ENCODE results near the gene CRIP1.

The CRIP1 gene

DNA sequence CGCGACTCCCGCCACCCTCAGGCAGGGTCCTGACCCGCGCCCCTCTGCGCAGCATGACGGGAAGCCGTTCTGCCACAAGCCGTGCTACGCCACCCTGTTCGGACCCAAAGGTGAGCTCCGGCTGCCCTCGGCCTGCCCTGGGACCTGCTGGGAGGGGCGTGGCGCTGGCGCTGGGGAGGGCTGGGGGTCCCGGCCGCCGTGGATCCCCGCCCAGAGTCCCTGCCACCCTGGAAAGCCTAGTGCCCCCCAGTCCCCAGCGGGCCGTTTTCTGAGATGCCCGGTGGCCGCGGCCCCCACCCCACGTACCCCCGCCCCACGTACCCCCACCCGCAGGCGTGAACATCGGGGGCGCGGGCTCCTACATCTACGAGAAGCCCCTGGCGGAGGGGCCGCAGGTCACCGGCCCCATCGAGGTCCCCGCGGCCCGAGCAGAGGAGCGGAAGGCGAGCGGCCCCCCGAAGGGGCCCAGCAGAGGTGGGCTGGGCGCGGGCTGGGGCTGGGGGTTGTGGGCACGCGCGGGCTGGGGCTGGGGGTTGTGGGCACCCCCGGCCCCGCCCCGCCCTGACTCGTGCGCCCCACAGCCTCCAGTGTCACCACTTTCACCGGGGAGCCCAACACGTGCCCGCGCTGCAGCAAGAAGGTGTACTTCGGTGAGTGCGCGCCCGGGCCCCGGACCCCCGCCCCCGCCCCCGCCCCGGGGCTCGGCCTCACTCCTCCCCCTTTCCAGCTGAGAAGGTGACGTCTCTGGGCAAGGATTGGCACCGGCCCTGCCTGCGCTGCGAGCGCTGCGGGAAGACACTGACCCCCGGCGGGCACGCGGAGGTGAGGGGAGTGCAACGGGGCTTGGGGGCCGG lies 8.1 kb upstream of the CRIP1 start:
- Histone ChIP-seq H3K36me3 (ENCODE audit: insufficient read depth, low read length) (no peaks in the 10 kb centered on the region), H3K9ac (ENCODE audit: low read depth, low read length) (peak overlapping the region; percentile 15; the same call in 1 of the 2 replicates), H3K4me1 (ENCODE audit: insufficient read depth, low read length) (peaks cover 30% of the 10 kb centered on the region), H3K9me3 (ENCODE audit: control insufficient read depth, insufficient read depth, low read length) (no peaks in the 10 kb centered on the region)

DNA sequence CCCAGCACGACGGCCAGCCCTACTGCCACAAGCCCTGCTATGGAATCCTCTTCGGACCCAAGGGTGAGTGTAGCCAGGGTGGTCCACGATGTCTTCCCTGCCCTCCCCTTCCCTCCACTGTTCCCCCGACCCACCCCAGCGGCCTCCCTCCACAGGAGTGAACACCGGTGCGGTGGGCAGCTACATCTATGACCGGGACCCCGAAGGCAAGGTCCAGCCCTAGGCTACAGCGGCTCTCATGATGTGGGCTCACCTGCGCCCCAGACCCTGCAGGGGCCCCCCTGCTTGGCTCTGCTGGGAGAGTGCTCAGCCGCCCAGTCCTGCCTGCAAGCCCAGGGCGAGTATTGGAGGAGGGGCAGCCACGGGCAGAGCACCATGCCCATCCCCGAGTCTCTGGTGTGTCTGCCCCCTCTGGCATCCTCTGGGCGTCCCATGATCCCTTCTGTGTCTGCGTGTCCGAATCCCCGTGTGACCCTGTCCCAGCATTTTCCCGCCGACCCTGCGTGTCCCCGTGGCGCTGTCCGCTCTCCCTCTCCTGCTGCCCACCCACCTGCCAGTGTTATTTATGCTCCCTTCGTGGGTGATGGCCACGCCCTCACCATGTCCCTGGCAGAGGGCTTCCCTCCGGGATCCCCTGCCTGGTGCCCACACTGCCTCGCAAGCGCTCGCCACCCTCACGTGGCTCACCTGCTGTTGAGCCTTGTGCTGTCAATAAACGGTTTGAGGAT lies 7.1 kb upstream of the CRIP1 start:
- H3K4me1 ChIP-seq (ENCODE audit: insufficient read depth, low read length): peaks cover 30% of the 10 kb centered on the region
- H3K9ac ChIP-seq (ENCODE audit: low read depth, low read length): no peak overlapping the region
- no peaks in the 10 kb centered on the region for H3K36me3 ChIP-seq (ENCODE audit: insufficient read depth, low read length)
- H3K9me3 ChIP-seq (ENCODE audit: control insufficient read depth, insufficient read depth, low read length): no peaks in the 10 kb centered on the region

DNA sequence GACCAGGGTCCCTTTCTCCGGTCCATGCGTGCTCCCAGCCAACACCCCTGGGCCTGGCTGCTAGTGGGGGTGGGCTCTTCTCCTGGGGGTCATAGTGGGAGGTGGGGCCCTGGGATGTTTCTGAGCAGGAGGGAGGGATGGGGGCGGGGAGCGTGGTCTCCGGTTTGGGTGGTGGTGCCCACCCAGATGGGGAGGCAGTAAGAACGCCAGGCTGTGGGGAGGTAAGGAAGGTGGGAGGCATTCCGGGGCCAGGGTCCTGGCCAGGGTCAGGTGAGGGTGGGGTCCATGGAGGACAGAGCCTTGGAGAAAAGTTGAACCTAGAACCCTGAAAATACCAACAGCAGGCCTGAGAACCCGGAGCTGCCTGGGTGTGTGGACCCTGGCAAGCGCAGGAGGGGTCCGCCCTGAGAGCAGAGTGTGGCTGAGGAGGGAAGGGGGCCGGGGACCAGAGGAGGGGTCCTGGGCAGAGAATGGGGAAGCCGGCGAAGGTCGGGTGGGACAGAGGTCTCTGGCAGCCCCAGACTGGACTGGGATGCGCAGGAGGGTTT lies 6.4 kb upstream of the CRIP1 start:
- H3K36me3 ChIP-seq (ENCODE audit: insufficient read depth, low read length): no peaks in the 10 kb centered on the region
- no peak overlapping the region for H3K9ac ChIP-seq (ENCODE audit: low read depth, low read length)
- peaks cover 30% of the 10 kb centered on the region for H3K4me1 ChIP-seq (ENCODE audit: insufficient read depth, low read length)
- H3K9me3 ChIP-seq (ENCODE audit: control insufficient read depth, insufficient read depth, low read length): no peaks in the 10 kb centered on the region

DNA sequence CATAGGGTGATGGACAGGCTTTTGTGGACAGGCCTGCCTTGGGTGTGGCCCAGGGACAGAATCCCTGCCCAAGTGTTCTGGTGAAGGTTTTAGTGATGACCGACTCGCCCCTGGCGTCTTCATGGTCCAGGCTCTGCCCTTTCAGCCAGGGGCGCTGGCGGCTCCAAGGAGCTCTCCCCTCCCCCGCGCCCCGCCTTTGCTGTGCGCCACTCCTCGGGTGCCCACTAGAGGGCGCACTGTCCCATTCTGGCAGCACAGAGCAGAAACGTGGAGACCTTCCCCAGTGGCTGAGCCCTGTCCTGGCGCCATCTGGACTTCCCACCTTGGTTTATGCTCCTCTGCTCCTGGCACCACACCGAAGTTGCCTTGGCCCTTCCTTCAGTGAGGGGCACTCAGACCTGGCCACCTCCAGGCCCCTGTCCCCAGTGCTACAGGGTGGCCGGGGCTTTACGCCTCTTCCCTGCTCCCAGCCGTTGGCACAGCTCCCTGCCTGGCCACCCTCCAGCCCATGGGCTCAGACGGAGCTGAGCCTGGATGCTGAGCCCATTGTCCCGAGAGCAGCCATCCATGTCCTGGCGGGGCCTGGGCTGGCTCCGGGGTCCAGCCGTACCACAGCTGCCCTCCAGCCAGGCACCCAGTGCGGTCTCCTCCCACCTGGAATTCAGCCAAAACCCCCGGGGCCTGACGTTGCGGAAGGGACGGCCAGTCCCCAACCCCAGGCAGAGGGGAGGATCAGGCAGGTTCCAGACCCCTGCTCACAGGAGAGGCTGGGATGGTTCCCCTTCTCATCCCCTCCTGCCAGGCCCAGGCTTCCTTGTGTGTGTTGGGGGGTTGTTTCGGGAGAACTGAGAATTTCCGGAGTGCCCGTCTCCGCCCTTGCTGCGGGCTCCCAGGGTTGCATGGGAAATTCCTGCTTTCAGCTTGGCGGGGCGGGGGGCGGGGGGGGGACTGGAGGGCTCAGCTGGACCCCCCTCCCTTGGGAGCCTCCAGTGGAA lies 5.6 kb upstream of the CRIP1 start:
- Histone ChIP-seq H3K9me3 (ENCODE audit: control insufficient read depth, insufficient read depth, low read length) (no peaks in the 10 kb centered on the region), H3K9ac (ENCODE audit: low read depth, low read length) (peak overlapping the region; percentile 43), H3K4me1 (ENCODE audit: insufficient read depth, low read length) (peaks cover 30% of the 10 kb centered on the region), H3K36me3 (ENCODE audit: insufficient read depth, low read length) (no peaks in the 10 kb centered on the region)

DNA sequence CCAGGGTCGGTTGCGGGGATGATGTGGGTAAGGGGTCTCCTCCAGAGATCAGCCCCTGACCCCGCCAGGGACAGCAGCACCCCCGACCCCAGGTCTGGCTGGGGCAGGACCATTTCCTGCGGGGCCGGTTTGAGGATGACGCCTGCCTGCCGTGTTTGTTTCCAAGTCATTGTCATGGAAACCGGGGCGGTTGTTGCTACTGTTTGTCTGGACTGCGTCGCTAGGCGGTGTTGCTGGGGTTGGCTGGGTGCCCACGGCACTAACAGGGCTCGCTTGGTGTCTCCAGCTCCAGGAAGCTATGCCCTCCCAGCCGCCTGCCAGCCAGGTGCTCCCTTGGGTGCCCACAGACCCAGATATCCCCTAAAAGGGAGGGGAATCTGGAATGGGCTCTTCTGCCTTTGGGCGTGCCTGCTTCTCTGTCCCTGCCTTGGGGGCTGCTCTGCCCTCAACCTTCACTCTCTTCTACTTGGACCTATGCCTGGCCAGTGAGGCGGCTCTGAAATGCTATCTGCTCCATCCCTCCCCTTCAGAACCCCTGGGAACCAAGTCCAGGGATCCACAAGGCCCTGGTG lies 4.7 kb upstream of the CRIP1 start:
- Histone ChIP-seq H3K36me3 (ENCODE audit: insufficient read depth, low read length) (no peaks in the 10 kb centered on the region), H3K4me1 (ENCODE audit: insufficient read depth, low read length) (peaks cover 22% of the 10 kb centered on the region), H3K9ac (ENCODE audit: low read depth, low read length) (peak overlapping the region; percentile 38; the same call in 1 of the 2 replicates)

DNA sequence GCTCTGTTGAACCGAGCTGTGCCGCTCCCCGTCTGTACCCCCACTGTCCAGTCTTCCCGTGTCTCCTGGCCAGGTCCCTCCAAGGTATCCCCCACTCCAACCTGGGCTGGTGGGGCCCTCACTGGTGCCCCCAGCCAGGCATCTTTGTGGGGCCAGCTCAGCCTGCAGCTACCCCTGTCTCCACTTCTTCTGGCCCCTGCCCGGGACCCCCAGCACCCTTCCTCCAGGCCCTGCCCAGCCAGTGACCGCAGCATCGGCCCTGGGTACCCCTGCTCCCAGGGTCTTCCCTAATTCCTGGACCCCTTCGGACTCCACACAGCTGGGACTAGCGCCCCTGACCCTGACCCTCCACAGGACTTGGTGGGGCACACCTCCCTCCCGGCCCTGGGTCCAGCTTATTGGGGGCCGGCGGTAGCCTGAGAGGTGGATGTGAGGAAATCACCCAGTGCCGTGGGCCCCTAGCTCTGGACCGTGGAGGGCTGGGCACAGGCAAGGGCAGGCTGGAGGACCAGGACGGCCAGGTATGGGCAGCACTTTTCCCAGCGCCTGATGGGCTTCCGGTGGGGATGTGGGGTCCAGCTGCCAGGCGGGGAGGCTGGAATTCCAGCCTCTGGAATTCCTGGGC lies 4.1 kb upstream of the CRIP1 start:
- H3K9me3 ChIP-seq (ENCODE audit: control insufficient read depth, insufficient read depth, low read length): no peaks in the 10 kb centered on the region
- H3K4me1 ChIP-seq (ENCODE audit: insufficient read depth, low read length): peaks cover 17% of the 10 kb centered on the region
- no peaks in the 10 kb centered on the region for H3K36me3 ChIP-seq (ENCODE audit: insufficient read depth, low read length)
- H3K9ac ChIP-seq (ENCODE audit: low read depth, low read length): no peak overlapping the region

More for the DNA sequence above, 4.7 kb upstream of the CRIP1 start:
- no peaks in the 10 kb centered on the region for H3K9me3 ChIP-seq (ENCODE audit: control insufficient read depth, insufficient read depth, low read length)

DNA sequence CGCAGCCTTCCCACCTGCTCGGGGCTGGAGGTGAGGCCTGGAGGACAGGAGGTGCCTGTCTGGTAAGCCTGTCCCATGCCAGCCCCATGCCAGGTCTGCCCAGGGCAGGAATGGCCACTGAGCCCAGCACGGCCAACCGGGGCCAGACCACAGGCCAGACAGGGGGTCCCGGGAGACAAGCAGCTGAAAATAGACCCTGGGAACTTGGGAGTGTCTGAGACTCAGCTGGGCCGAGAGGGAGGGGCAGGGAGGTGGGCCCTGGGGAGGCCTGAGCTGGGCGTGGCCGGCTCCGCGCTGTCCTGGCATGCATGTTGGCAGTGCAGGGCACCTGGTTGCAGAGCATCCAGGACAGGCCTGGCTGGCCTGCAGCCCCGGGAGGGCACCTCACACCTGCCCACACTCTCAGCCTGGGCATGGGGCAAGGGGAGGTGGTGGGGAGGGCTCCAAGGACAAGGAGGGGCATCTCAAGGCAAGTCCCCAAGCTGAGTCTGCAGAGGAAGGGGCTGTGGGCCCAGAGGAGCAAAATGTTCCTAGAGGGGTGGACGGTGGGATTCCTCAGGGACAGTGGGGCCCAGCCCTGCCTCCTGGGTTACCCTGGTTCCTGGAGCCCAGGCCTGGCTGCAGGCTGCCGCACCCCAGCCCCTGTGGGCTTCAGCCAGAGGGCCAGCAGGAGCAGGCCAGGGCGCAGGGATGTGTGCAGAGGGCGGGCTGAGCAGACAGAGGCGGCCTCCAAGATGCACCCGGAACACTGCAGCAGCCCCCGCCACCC lies 3.2 kb upstream of the CRIP1 start:
- H3K9me3 ChIP-seq (ENCODE audit: control insufficient read depth, insufficient read depth, low read length): no peaks in the 10 kb centered on the region
- H3K4me1 ChIP-seq (ENCODE audit: insufficient read depth, low read length): peaks cover 17% of the 10 kb centered on the region
- no peaks in the 10 kb centered on the region for H3K36me3 ChIP-seq (ENCODE audit: insufficient read depth, low read length)
- no peak overlapping the region for H3K9ac ChIP-seq (ENCODE audit: low read depth, low read length)

DNA sequence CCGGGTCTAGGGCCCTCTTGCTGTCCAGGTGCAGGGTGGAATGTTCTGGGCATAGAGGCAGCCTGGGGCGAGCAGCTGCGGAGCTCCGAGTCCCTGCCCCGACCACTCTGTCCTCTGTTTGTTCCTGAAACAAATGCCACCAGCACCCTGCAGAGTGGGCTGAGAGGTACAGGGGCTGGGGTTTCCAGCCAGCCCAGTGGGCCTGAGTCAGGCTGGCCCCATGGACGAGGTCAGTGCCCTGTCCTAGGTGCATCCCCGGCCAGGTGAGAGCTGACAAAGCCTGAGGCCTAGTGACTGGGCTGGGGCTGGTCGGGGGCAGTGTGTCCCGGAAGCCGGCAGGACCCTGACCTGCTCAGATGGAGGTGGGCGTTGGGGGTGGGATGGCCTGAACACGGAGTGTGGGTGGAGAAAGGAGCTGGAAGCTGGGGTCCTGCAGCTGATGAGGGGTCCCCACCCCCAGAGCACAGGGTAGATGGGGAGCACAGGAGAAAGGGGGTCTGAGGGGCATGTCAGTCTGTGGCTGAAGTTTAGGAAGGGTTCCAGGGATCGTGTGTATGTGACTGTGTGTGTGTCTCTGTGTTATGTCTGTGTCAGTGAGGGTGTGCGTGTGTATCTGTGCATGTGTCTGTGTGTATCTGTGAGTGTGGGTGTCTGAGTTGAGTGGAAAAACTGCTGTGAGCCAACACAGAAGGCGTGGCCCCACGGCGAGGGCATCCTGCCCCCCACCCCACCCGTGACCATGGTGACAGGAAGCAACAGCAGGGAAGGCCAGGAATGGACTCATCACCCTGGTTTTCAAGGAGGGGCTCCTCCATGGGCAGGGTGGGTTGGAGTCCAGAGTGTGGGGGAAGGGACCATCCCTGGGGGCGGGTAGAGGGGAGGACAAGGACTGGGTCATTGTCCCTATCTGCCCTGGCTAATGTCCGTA lies 2.4 kb upstream of the CRIP1 start:
- H3K9ac ChIP-seq (ENCODE audit: low read depth, low read length): no peak overlapping the region
- H3K4me1 ChIP-seq (ENCODE audit: insufficient read depth, low read length): peaks cover 17% of the 10 kb centered on the region

DNA sequence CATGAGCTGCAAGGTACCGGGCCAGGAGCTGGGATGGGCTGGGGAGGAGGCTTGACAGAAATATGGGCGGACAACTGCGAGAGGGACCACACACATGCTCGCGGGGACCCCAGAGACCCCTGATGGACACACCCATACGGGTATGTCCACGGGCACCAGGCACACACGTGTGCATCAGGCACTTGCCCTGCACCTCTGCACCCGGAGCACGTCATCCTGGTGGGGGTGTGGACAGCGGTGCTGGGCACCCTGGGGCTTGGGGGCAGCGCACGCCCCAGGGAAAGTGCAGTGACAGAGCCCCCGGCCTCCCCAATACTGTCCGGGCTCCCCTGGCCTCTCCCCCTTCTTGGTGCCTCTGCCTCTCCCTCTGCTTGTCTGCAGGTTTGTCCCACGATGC lies 1.7 kb upstream of the CRIP1 start:
- peaks cover 17% of the 10 kb centered on the region for H3K4me1 ChIP-seq (ENCODE audit: insufficient read depth, low read length)
- no peak overlapping the region for H3K9ac ChIP-seq (ENCODE audit: low read depth, low read length)
- H3K36me3 ChIP-seq (ENCODE audit: insufficient read depth, low read length): no peaks in the 10 kb centered on the region
- no peaks in the 10 kb centered on the region for H3K9me3 ChIP-seq (ENCODE audit: control insufficient read depth, insufficient read depth, low read length)

More for the DNA sequence above, 2.4 kb upstream of the CRIP1 start:
- Histone ChIP-seq H3K36me3 (ENCODE audit: insufficient read depth, low read length) (no peaks in the 10 kb centered on the region), H3K9me3 (ENCODE audit: control insufficient read depth, insufficient read depth, low read length) (no peaks in the 10 kb centered on the region)

DNA sequence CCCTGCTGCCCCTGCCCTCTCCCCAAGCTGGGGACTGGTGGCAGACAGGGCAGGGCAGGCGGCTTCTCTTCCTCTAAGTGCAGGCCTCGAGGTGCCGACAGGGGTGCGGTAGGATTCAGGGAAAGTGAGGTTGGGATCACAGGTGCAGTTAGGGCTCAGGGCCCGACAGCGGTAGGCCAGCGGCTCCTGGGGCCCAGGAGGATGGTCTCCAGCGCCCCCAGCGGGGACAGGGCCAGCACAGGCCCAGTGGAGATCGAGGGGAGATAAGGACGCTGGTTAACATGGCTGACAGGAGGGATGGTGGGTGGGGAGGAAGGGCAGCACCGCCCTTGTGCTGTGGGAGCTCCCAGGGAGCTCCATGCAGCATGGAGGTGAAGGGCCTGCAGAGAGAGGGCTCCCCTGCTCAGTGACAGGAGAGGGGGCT lies 935 bp upstream of the CRIP1 start:
- no peaks in the 10 kb centered on the region for H3K9me3 ChIP-seq (ENCODE audit: control insufficient read depth, insufficient read depth, low read length)
- H3K4me1 ChIP-seq (ENCODE audit: insufficient read depth, low read length): peaks cover 13% of the 10 kb centered on the region
- no peaks in the 10 kb centered on the region for H3K36me3 ChIP-seq (ENCODE audit: insufficient read depth, low read length)
- H3K9ac ChIP-seq (ENCODE audit: low read depth, low read length): peak overlapping the region; percentile 33; the same call in 1 of the 2 replicates

DNA sequence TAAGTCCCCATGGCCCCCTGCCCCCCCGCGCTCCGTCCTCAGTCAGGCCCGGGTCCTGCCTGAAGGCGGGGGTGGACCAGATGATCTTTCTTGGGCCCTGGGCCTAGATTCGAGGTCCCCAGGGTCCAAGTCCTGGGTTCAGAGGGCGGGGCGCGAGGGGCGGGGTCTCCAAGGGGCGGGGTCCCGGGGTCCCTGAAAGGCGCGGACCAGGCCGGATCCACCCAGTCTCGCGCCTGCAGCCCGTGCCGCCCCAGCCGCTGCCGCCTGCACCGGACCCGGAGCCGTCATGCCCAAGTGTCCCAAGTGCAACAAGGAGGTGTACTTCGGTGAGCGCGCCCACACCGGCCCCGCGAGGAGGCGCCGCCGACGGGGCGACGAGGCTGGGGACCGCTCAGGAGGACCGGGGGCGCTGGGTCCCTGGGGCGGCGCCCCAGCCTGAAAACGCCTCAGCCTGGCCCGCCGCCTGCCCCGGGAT lies 325 bp downstream of the CRIP1 start:
- peaks cover 5% of the 10 kb centered on the region; the same call in 1 of the 2 replicates for H3K4me1 ChIP-seq (ENCODE audit: insufficient read depth, low read length)

More for the DNA sequence above, 325 bp downstream of the CRIP1 start:
- Histone ChIP-seq H3K36me3 (ENCODE audit: insufficient read depth, low read length) (no peaks in the 10 kb centered on the region), H3K9me3 (ENCODE audit: control insufficient read depth, insufficient read depth, low read length) (no peaks in the 10 kb centered on the region), H3K9ac (ENCODE audit: low read depth, low read length) (peak overlapping the region; percentile 53; the same call in 1 of the 2 replicates)
